ENCODE results near the gene SH3YL1.

DNA sequence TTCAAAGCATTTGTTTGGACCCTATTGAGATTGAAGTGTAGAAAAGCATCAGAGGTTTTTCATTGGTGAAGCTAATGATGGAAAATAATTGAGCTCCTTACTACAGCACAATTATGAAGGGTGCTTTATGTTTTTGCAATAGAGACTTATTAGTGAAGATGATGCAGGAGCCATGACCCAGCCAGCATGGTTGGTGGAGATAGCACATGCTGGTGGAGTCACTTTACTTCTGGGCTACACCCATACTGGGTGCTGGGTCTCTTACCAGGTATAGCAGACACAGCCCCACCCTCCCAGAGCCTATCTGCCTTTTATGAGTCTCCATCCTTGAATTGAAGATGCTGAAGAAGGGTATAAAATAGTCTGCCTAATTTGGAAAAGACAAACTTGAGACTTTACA is 4.5 kb upstream of the SH3YL1 start:
- no peak for TF ChIP-seq POLR2AphosphoS5 (IDR thresholded peaks at IDR 0.05; ENCODE audit: borderline replicate concordance, low read depth, low read length)
- TF ChIP-seq EZH2 (IDR thresholded peaks at IDR 0.05) = no peak
- no peak for TF ChIP-seq FOXP2 (optimal IDR thresholded peaks at IDR 0.05; ENCODE audit: control extremely low read depth, extremely low read length, insufficient read depth)
